VCaP (cell line): ENCODE measurements around the gene CCDC81.
A peak's percentile ranks its signal among the peaks of the same experiment; 100 is the strongest.

Experiments
- H3K27ac ChIP-seq: fragments of 450-650 bp; 2 replicates; pipeline ENCODE4 v1.5.1; 2017
- CTCF ChIP-seq: fragments of 450-650 bp; conservative IDR thresholded peaks from 2 replicates; pipeline ENCODE4 v1.5.1; 2017; ENCODE audit warnings: mild to moderate bottlenecking, moderate library complexity

CCDC81 gene

GRCh38 chr11:86447763-86448480 lies 73.2 kb downstream of the CCDC81 start:
- TF ChIP-seq CTCF, result no peak
- no peak overlapping the region for H3K27ac ChIP-seq

GRCh38 chr11:86449993-86450629 lies 75.4 kb downstream of the CCDC81 start:
- no peak for TF ChIP-seq CTCF
- no peak overlapping the region for H3K27ac ChIP-seq

GRCh38 chr11:86453290-86454030 lies 78.8 kb downstream of the CCDC81 start:
- TF ChIP-seq CTCF, result peak; percentile 21; the same call in 1 of the 2 replicates
- no peak overlapping the region for H3K27ac ChIP-seq

GRCh38 chr11:86456075-86456939 lies 81.6 kb downstream of the CCDC81 start:
- H3K27ac ChIP-seq, result no peak overlapping the region
- peak; percentile 95 for TF ChIP-seq CTCF

- TF ChIP-seq CTCF, result no peak
- H3K27ac ChIP-seq, result no peak overlapping the region
Measured at GRCh38 chr11:86458294-86459001, 83.8 kb downstream of the CCDC81 start.

- TF ChIP-seq CTCF, result no peak
- H3K27ac ChIP-seq, result no peak overlapping the region
Measured at GRCh38 chr11:86459002-86459385, 84.3 kb downstream of the CCDC81 start.
